Ovary (tissue), 9 donors: ENCODE measurements around the gene NEU4. TPM values are rescaled to one million over a fixed set of nuclear protein-coding genes. Genes with fewer than 3 reads are reported as not detected.
A peak's percentile ranks its signal among the peaks of the same experiment; 100 is the strongest.

ENCODE experiments used
- DNase-seq, 5 donors: peaks; one replicate each; pipeline ENCODE4 v3.0.0-alpha.2; 2019 to 2020
- H3K27ac ChIP-seq, 2 donors: fragments of 200-600 bp; one replicate each; pipeline versions ENCODE4 v1.5.1 to v1.8.0; 2019 to 2022
- H3K27me3 ChIP-seq: fragments of 200-600 bp; one replicate; pipeline ENCODE4 v1.8.0; 2022
- H3K36me3 ChIP-seq: fragments of 200-600 bp; sonication (generic); one replicate; pipeline ENCODE4 v1.5.1; 2019
- H3K4me1 ChIP-seq: one replicate; pipeline ENCODE4 v1.8.1; 2013; ENCODE audit warnings: mild to moderate bottlenecking, moderate library complexity; ENCODE audit not compliant: insufficient read depth
- H3K4me3 ChIP-seq: fragments of 200-600 bp; sonication (generic); one replicate; pipeline ENCODE4 v1.5.1; 2017
- H3K9me3 ChIP-seq, 2 donors: fragments of 200-600 bp in 1 of 2; sonication (generic) in 1 of 2; one replicate each; pipeline versions ENCODE4 v1.5.1 to v1.8.1; 2013 to 2019; ENCODE audit warnings: mild to moderate bottlenecking in 1 of 2, moderate library complexity in 1 of 2
- EP300 ChIP-seq: sonication (generic); formaldehyde crosslinking; IDR thresholded peaks from one replicate; pipeline ENCODE4 v1.6.1; 2017; ENCODE audit warnings: antibody characterized with exemption
- POLR2A ChIP-seq: fragments of 450-650 bp; IDR thresholded peaks from one replicate; pipeline ENCODE4 v1.6.1; 2017; ENCODE audit warnings: antibody characterized with exemption, mild to moderate bottlenecking, moderate library complexity
- WGBS, 3 donors: extraction: QIAGEN DNeasy Blood & Tissue Kit in 1 of 3; methylation state at CpG; one replicate each; pipeline versions ENCODE4 v1.1.5 to v1.1.7; 2013 to 2017; 5-methylcytosine and 5-hydroxymethylcytosine counted together
- intact Hi-C, 4 donors: fragments of 100-400 bp; cut with DNase I; formaldehyde crosslinking; loops; one replicate each; pipeline versions ENCODE4 v1.11.0 to v1.15.1; 2022 to 2023
- polyA plus RNA-seq, 2 donors: library from polyadenylated mRNA; stranded (reverse); fragments of 200-250 nt in 1 of 2; fragments of 350-450 nt in 1 of 2; fragmentation: Illumina TruSeq in 1 of 2; extraction: RNeasy Lipid Tissue Mini Kit (QIAGEN cat#74804) in 1 of 2; gene quantifications; one replicate each; pipeline ENCODE4 v1.2.3, GENCODE V29; 2013 to 2014
- total RNA-seq, 7 donors: library from RNA; depleted of rRNA in 2 of 7; stranded (reverse); fragments of >200 nt in 2 of 7; fragmentation: NEBNext Ultra II Directional in 3 of 7; extraction: Animal tissue kit (Norgen Biotek cat#: 25700) in 3 of 7; gene quantifications; one replicate each; pipeline versions ENCODE4 v1.1.0 to v1.2.4, GENCODE V29; 2016 to 2023
- TF ChIP-seq, protein P1 (sequence below), 3 donors: fragments of 450-650 bp in 2 of 3; fragments of 200-600 bp in 1 of 3; IDR thresholded peaks; one replicate each; pipeline versions ENCODE4 v1.5.1 to v1.8.0; 2016 to 2022; ENCODE audit warnings: antibody characterized with exemption in 3 of 3, mild to moderate bottlenecking in 1 of 3
- donor health status: DM: no; HTN: no; CAD: no; lungs with moderate emphysema.
- donor health status: DM: no; HTN: no; CAD: no.
- donor health status: Bipolar disorder and iron deficiency.
- donor health status: DM: yes; HTN: yes; CAD: no.
- donor health status: DM: no; HTN: no; CAD: no.
- donor health status: DM: yes; HTN: yes; CAD: no.

The NEU4 gene
- total and polyA plus RNA-seq, 9 donors = 0.23 to 7.2 (median 0.84) TPM; not detected in 2

DNA sequence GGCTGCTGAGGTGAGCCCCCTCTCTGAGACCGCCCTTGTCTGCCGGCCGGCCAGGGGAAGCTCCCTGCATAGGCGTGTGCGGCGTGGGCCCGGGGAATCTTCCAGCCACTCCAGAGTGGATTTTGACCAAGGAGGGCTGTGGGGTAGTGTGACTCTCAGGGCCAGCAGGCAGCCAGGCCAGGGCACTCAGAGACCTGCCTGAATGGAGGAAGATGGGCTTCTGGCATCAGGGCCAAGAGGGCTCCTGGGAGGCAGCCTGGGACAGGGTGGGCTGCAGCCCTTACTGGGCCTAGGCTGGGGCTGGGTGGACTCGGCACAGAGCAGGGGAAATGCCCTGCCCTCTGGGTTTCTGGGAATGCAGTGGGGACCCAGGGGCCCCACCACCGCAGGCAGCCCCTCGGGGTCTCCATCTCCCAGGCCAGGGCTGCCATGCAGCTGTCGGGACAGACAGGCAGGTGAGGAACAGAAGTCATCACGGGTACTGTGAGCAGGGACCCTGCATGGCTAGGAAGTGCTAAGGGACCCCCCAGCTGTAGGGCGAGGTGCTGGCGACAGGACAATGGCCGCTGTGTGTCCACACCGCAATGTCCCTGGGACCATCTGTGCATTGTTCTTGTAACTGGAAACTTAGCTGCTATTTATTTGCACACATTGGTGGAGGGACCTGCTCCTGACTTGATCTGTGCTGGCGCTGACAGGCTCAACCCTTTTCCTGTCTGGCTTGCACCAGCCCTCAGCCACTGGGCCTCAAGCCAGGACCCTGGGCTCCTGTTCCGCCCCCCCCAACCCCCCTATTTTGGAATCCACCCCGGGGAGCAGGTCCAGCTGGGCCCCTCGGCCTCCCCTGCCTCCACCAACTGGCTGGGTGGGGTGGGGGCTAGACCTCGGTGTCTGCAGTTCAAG, 45.6 kb downstream of the NEU4 start:
- peaks cover 6% of the 10 kb centered on the region for H3K4me1 ChIP-seq
- no peak overlapping the region for H3K4me3 ChIP-seq
- no peaks in the 10 kb centered on the region for H3K27me3 ChIP-seq
- no peak for TF ChIP-seq EP300
- no peak for TF ChIP-seq POLR2A
- TF ChIP-seq, protein P1, sequence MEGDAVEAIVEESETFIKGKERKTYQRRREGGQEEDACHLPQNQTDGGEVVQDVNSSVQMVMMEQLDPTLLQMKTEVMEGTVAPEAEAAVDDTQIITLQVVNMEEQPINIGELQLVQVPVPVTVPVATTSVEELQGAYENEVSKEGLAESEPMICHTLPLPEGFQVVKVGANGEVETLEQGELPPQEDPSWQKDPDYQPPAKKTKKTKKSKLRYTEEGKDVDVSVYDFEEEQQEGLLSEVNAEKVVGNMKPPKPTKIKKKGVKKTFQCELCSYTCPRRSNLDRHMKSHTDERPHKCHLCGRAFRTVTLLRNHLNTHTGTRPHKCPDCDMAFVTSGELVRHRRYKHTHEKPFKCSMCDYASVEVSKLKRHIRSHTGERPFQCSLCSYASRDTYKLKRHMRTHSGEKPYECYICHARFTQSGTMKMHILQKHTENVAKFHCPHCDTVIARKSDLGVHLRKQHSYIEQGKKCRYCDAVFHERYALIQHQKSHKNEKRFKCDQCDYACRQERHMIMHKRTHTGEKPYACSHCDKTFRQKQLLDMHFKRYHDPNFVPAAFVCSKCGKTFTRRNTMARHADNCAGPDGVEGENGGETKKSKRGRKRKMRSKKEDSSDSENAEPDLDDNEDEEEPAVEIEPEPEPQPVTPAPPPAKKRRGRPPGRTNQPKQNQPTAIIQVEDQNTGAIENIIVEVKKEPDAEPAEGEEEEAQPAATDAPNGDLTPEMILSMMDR (IDR thresholded peaks at IDR 0.05) = no peak
- H3K27ac ChIP-seq = no peak overlapping the region
- WGBS, 3 donors = 50 to 70% (median 67%) methylated on average over 16 to 21 of the region's 21 CpGs
- H3K9me3 ChIP-seq = no peaks in the 10 kb centered on the region
- intact Hi-C loops = no loop called here
- no peaks in the 10 kb centered on the region for H3K36me3 ChIP-seq
- peak; percentile 8 to 50 (median 26) for DNase-seq

- no peaks in the 10 kb centered on the region for H3K27me3 ChIP-seq
- no peaks in the 10 kb centered on the region for H3K36me3 ChIP-seq
- TF ChIP-seq POLR2A (no peak), EP300 (no peak)
- TF ChIP-seq, protein P1 (IDR thresholded peaks at IDR 0.05) = no peak
- peak in 4 of 5 donors; percentile 9 to 34 (median 24) for DNase-seq
- H3K4me3 ChIP-seq = no peak overlapping the region
- peaks cover 9% of the 10 kb centered on the region for H3K4me1 ChIP-seq
- H3K9me3 ChIP-seq = no peaks in the 10 kb centered on the region
- WGBS, 3 donors = 81 to 86% (median 84%) methylated on average over 16 to 18 of the region's 18 CpGs
- intact Hi-C loops = no loop called here
- no peak overlapping the region for H3K27ac ChIP-seq
Measured at GRCh38 chr2:241855245-241855887, 46.4 kb downstream of the NEU4 start.

GRCh38 chr2:241855888-241856422, 47.0 kb downstream of the NEU4 start:
- H3K27me3 ChIP-seq = no peaks in the 10 kb centered on the region
- peak in 1 of 5 donors; percentile 24 for DNase-seq
- H3K9me3 ChIP-seq = no peaks in the 10 kb centered on the region
- H3K36me3 ChIP-seq = no peaks in the 10 kb centered on the region
- no peak overlapping the region for H3K27ac ChIP-seq
- intact Hi-C loops = no loop called here
- H3K4me3 ChIP-seq = no peak overlapping the region
- peaks cover 15% of the 10 kb centered on the region for H3K4me1 ChIP-seq
- TF ChIP-seq EP300 = no peak
- TF ChIP-seq, protein P1 (IDR thresholded peaks at IDR 0.05) = no peak
- no peak for TF ChIP-seq POLR2A
- 73 to 80% (median 80%) methylated on average over 20 of the region's 20 CpGs for WGBS, 3 donors

GRCh38 chr2:241857041-241857541, 48.1 kb downstream of the NEU4 start:
- Histone ChIP-seq H3K9me3 (no peaks in the 10 kb centered on the region), H3K4me1 (peaks cover 17% of the 10 kb centered on the region), H3K36me3 (no peaks in the 10 kb centered on the region), H3K27ac (no peak overlapping the region), H3K27me3 (no peaks in the 10 kb centered on the region), H3K4me3 (no peak overlapping the region)
- TF ChIP-seq EP300 (no peak), POLR2A (no peak)
- TF ChIP-seq, protein P1 (IDR thresholded peaks at IDR 0.05) = no peak
- 92 to 93% (median 92%) methylated on average over 28 of the region's 28 CpGs for WGBS, 3 donors
- intact Hi-C loops = no loop called here
- peak in 3 of 5 donors; percentile 24 to 42 (median 30) for DNase-seq
